GM23338 (cell line): Measurements from ENCODE around the gene SRRM2. TPM values are rescaled to one million over a fixed set of nuclear protein-coding genes. Genes with fewer than 3 reads are reported as not detected.

ENCODE experiments used
- ATAC-seq: fragments of 200-7000 bp; cut with Tn5 transposase; 3 replicates; pipeline ENCODE4 v1.9.1; 2020
- DNase-seq: peaks from one replicate; pipeline ENCODE4 v3.0.0-alpha.2; 2015; ENCODE audit warnings: low spot score
- H2AFZ ChIP-seq: fragments of 200-600 bp; sonication (generic); 2 replicates; pipeline ENCODE4 v1.8.0; 2016; ENCODE audit warnings: antibody characterized with exemption, mild to moderate bottlenecking, moderate library complexity
- H3F3A ChIP-seq: fragments of 200-600 bp; sonication (generic); replicated peaks from 2 replicates; pipeline ENCODE4 v1.8.0; 2017; ENCODE audit warnings: antibody characterized with exemption, mixed run types, low read depth
- H3K27ac ChIP-seq: fragments of 200-600 bp; sonication (generic); 2 replicates; pipeline ENCODE4 v1.6.1; 2016; ENCODE audit warnings: low read depth
- H3K27me3 ChIP-seq: fragments of 200-600 bp; sonication (generic); 2 replicates; pipeline ENCODE4 v1.8.0; 2016; ENCODE audit warnings: mild to moderate bottlenecking, mixed run types, moderate library complexity; ENCODE audit not compliant: insufficient read depth
- H3K36me3 ChIP-seq: fragments of 200-600 bp; sonication (generic); 2 replicates; pipeline ENCODE4 v1.8.0; 2016; ENCODE audit warnings: mild to moderate bottlenecking; ENCODE audit not compliant: insufficient read depth
- H3K4me1 ChIP-seq: fragments of 200-600 bp; sonication (generic); 2 replicates; pipeline ENCODE4 v1.8.0; 2016; ENCODE audit warnings: mild to moderate bottlenecking, moderate library complexity; ENCODE audit not compliant: insufficient read depth
- H3K4me2 ChIP-seq: fragments of 200-600 bp; sonication (generic); 2 replicates; pipeline ENCODE4 v1.7.1; 2017; ENCODE audit warnings: mixed run types
- H3K4me3 ChIP-seq: fragments of 200-600 bp; sonication (generic); 2 replicates; pipeline ENCODE4 v1.6.1; 2016; ENCODE audit warnings: mixed run types
- H3K79me2 ChIP-seq: fragments of 200-600 bp; sonication (generic); replicated peaks from 2 replicates; pipeline ENCODE4 v1.8.0; 2017; ENCODE audit warnings: mild to moderate bottlenecking; ENCODE audit not compliant: insufficient read depth
- H3K9me2 ChIP-seq: fragments of 200-600 bp; sonication (generic); 2 replicates; pipeline ENCODE4 v1.8.0; 2017; ENCODE audit not compliant: insufficient read depth
- H4K20me1 ChIP-seq: fragments of 200-600 bp; sonication (generic); replicated peaks from 2 replicates; pipeline ENCODE4 v1.8.0; 2017; ENCODE audit warnings: mild to moderate bottlenecking; ENCODE audit not compliant: insufficient read depth
- H3K27ac Mint-ChIP-seq: 2 replicates; pipeline ENCODE4 v1.8.0; 2020; ENCODE audit warnings: inconsistent platforms, mild to moderate bottlenecking, moderate library complexity, mixed read lengths
- H3K27me3 Mint-ChIP-seq: 3 replicates; pipeline ENCODE4 v1.8.0; 2022; ENCODE audit warnings: low read depth, mild to moderate bottlenecking, moderate library complexity, mixed read lengths, inconsistent platforms; ENCODE audit not compliant: insufficient read depth, poor library complexity
- H3K36me3 Mint-ChIP-seq: 3 replicates; pipeline ENCODE4 v1.8.0; 2021; ENCODE audit warnings: low read depth, mild to moderate bottlenecking, inconsistent platforms, moderate library complexity, mixed read lengths
- H3K4me1 Mint-ChIP-seq: 3 replicates; pipeline ENCODE4 v1.8.0; 2020; ENCODE audit warnings: mild to moderate bottlenecking, inconsistent platforms, mixed read lengths
- H3K4me3 Mint-ChIP-seq: 3 replicates; pipeline ENCODE4 v1.8.0; 2021; ENCODE audit warnings: moderate library complexity, mild to moderate bottlenecking, inconsistent platforms, mixed read lengths
- H3K9me3 Mint-ChIP-seq: 3 replicates; pipeline ENCODE4 v1.8.0; 2020; ENCODE audit warnings: moderate library complexity, mild to moderate bottlenecking, inconsistent platforms, mixed read lengths
- CREB1 ChIP-seq: fragments of 250-450 bp; sonication (Bioruptor Pico); IDR thresholded peaks from 2 replicates; pipeline ENCODE4 v1.5.0; 2020; ENCODE audit warnings: low read depth, mild to moderate bottlenecking, moderate library complexity
- CTCF ChIP-seq, 2 experiments: fragments of 200-600 bp in 1 of 2; sonication (generic) in 1 of 2; conservative IDR thresholded peaks; 2 replicates each; pipeline versions ENCODE4 v1.5.1 to v1.6.1; 2016 to 2017; ENCODE audit warnings: antibody characterized with exemption in 2 of 2, low read depth in 2 of 2, mild to moderate bottlenecking in 2 of 2, moderate library complexity in 1 of 2
- EZH2 ChIP-seq: fragments of 200-600 bp; sonication (generic); IDR thresholded peaks from one replicate; pipeline ENCODE4 v1.8.0; 2017; ENCODE audit warnings: antibody characterized with exemption, mild to moderate bottlenecking, low read depth; ENCODE audit not compliant: unreplicated experiment
- EZH2phosphoT487 ChIP-seq: fragments of 200-600 bp; sonication (generic); IDR thresholded peaks from one replicate; pipeline ENCODE4 v1.8.1; 2018; ENCODE audit warnings: antibody characterized with exemption; ENCODE audit not compliant: unreplicated experiment
- POLR2AphosphoS5 ChIP-seq: IDR thresholded peaks from 2 replicates; pipeline ENCODE4 v1.6.1; 2016; ENCODE audit warnings: antibody characterized with exemption, low read depth
- STAT1 ChIP-seq: IDR thresholded peaks from one replicate; pipeline ENCODE4 v1.6.1; 2016; ENCODE audit warnings: antibody characterized with exemption; ENCODE audit not compliant: unreplicated experiment
- ZNF114 ChIP-seq: fragments of 250-450 bp; sonication (Bioruptor Pico); IDR thresholded peaks from 2 replicates; pipeline ENCODE4 v1.5.0; 2020; ENCODE audit warnings: mild to moderate bottlenecking, moderate library complexity
- ZNF331 ChIP-seq: fragments of 250-450 bp; sonication (Bioruptor Pico); IDR thresholded peaks from 2 replicates; pipeline ENCODE4 v1.5.0; 2020; ENCODE audit warnings: low read depth, mild to moderate bottlenecking, moderate library complexity
- polyA plus RNA-seq: library from polyadenylated mRNA; unstranded; fragments of >200 nt; fragmentation: Nextera tagmentation; extraction: Ambion mirVana; gene quantifications from 2 replicates; pipeline ENCODE4 v1.2.1, GENCODE V29; 2016
- total RNA-seq: library from RNA; depleted of rRNA; stranded (reverse); fragments of >200 nt; shearing (Covaris generic); gene quantifications from 2 replicates; pipeline ENCODE4 v1.2.3, GENCODE V29; 2014
- TF ChIP-seq, protein P1 (sequence below): fragments of 250-450 bp; sonication (Bioruptor Pico); IDR thresholded peaks from 2 replicates; pipeline ENCODE4 v1.5.0; 2020; ENCODE audit warnings: mild to moderate bottlenecking, moderate library complexity
- TF ChIP-seq, protein P2 (sequence below): IDR thresholded peaks from one replicate; pipeline ENCODE4 v1.6.1; 2018; ENCODE audit warnings: antibody characterized with exemption; ENCODE audit not compliant: unreplicated experiment

The SRRM2 gene
- total and polyA plus RNA-seq, 2 experiments from 2014 or later, result 308 to 893 TPM

GRCh38 chr16:2775765-2776499 lies 23.5 kb downstream of the SRRM2 start:
- no peak overlapping the region for H2AFZ ChIP-seq

More at GRCh38 chr16:2775765-2776499, 23.5 kb downstream of the SRRM2 start:
- peaks cover 16% of the 10 kb centered on the region for H4K20me1 ChIP-seq
- Mint-ChIP-seq H3K36me3 (peaks cover 49% of the 10 kb centered on the region), H3K9me3 (no peaks in the 10 kb centered on the region; the same call in 1 of the 3 replicates), H3K27ac (peak overlapping the region; percentile 91), H3K27me3 (peaks cover 32% of the 10 kb centered on the region), H3K4me3 (peak overlapping the region; percentile 92), H3K4me1 (peaks cover 30% of the 10 kb centered on the region)
- H3K9me2 ChIP-seq, result no peaks in the 10 kb centered on the region
- DNase-seq (no peak), ATAC-seq (no peak)
- H3K4me1 ChIP-seq, result peaks cover 14% of the 10 kb centered on the region
- H3K4me3 ChIP-seq, result peak overlapping the region; percentile 91
- H3K79me2 ChIP-seq, result peaks cover 29% of the 10 kb centered on the region
- H3K4me2 ChIP-seq, result peak overlapping the region; percentile 78
- H3K36me3 ChIP-seq, result 0 out of 2 replicates have a peak, but pooled peaks cover 3% of the 10 kb centered on the region
- H3F3A ChIP-seq, result peaks cover 37% of the 10 kb centered on the region
- no peak overlapping the region for H3K27ac ChIP-seq
- TF ChIP-seq CREB1 (no peak), EZH2phosphoT487 (no peak), STAT1 (no peak), ZNF114 (CRISPR knock-in tag) (no peak), CTCF (conservative IDR thresholded peaks at IDR 0.05; ENCODE audit: low read depth in 2 of 2) (no peak), EZH2 (no peak), ZNF331 (CRISPR knock-in tag) (no peak), POLR2AphosphoS5 (no peak)
- TF ChIP-seq, protein P1, sequence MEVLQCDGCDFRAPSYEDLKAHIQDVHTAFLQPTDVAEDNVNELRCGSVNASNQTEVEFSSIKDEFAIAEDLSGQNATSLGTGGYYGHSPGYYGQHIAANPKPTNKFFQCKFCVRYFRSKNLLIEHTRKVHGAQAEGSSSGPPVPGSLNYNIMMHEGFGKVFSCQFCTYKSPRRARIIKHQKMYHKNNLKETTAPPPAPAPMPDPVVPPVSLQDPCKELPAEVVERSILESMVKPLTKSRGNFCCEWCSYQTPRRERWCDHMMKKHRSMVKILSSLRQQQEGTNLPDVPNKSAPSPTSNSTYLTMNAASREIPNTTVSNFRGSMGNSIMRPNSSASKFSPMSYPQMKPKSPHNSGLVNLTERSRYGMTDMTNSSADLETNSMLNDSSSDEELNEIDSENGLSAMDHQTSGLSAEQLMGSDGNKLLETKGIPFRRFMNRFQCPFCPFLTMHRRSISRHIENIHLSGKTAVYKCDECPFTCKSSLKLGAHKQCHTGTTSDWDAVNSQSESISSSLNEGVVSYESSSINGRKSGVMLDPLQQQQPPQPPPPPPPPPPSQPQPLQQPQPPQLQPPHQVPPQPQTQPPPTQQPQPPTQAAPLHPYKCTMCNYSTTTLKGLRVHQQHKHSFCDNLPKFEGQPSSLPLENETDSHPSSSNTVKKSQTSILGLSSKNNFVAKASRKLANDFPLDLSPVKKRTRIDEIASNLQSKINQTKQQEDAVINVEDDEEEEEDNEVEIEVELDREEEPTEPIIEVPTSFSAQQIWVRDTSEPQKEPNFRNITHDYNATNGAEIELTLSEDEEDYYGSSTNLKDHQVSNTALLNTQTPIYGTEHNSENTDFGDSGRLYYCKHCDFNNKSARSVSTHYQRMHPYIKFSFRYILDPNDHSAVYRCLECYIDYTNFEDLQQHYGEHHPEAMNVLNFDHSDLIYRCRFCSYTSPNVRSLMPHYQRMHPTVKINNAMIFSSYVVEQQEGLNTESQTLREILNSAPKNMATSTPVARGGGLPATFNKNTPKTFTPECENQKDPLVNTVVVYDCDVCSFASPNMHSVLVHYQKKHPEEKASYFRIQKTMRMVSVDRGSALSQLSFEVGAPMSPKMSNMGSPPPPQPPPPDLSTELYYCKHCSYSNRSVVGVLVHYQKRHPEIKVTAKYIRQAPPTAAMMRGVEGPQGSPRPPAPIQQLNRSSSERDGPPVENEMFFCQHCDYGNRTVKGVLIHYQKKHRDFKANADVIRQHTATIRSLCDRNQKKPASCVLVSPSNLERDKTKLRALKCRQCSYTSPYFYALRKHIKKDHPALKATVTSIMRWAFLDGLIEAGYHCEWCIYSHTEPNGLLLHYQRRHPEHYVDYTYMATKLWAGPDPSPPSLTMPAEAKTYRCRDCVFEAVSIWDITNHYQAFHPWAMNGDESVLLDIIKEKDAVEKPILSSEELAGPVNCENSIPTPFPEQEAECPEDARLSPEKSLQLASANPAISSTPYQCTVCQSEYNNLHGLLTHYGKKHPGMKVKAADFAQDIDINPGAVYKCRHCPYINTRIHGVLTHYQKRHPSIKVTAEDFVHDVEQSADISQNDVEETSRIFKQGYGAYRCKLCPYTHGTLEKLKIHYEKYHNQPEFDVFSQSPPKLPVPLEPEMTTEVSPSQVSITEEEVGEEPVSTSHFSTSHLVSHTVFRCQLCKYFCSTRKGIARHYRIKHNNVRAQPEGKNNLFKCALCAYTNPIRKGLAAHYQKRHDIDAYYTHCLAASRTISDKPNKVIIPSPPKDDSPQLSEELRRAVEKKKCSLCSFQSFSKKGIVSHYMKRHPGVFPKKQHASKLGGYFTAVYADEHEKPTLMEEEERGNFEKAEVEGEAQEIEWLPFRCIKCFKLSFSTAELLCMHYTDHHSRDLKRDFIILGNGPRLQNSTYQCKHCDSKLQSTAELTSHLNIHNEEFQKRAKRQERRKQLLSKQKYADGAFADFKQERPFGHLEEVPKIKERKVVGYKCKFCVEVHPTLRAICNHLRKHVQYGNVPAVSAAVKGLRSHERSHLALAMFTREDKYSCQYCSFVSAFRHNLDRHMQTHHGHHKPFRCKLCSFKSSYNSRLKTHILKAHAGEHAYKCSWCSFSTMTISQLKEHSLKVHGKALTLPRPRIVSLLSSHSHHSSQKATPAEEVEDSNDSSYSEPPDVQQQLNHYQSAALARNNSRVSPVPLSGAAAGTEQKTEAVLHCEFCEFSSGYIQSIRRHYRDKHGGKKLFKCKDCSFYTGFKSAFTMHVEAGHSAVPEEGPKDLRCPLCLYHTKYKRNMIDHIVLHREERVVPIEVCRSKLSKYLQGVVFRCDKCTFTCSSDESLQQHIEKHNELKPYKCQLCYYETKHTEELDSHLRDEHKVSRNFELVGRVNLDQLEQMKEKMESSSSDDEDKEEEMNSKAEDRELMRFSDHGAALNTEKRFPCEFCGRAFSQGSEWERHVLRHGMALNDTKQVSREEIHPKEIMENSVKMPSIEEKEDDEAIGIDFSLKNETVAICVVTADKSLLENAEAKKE, result no peak
- TF ChIP-seq, protein P2, sequence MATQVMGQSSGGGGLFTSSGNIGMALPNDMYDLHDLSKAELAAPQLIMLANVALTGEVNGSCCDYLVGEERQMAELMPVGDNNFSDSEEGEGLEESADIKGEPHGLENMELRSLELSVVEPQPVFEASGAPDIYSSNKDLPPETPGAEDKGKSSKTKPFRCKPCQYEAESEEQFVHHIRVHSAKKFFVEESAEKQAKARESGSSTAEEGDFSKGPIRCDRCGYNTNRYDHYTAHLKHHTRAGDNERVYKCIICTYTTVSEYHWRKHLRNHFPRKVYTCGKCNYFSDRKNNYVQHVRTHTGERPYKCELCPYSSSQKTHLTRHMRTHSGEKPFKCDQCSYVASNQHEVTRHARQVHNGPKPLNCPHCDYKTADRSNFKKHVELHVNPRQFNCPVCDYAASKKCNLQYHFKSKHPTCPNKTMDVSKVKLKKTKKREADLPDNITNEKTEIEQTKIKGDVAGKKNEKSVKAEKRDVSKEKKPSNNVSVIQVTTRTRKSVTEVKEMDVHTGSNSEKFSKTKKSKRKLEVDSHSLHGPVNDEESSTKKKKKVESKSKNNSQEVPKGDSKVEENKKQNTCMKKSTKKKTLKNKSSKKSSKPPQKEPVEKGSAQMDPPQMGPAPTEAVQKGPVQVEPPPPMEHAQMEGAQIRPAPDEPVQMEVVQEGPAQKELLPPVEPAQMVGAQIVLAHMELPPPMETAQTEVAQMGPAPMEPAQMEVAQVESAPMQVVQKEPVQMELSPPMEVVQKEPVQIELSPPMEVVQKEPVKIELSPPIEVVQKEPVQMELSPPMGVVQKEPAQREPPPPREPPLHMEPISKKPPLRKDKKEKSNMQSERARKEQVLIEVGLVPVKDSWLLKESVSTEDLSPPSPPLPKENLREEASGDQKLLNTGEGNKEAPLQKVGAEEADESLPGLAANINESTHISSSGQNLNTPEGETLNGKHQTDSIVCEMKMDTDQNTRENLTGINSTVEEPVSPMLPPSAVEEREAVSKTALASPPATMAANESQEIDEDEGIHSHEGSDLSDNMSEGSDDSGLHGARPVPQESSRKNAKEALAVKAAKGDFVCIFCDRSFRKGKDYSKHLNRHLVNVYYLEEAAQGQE, result no peak
- no peaks in the 10 kb centered on the region for H3K27me3 ChIP-seq
